ENCODE measurements around the gene RASGRP4.
A peak's percentile ranks its signal among the peaks of the same experiment; 100 is the strongest.
"Not testable (repeated sequence)": the region's sequence is repeated elsewhere in the genome, so short reads cannot be mapped to it uniquely, and the experiment has no call there.

The RASGRP4 gene

DNA sequence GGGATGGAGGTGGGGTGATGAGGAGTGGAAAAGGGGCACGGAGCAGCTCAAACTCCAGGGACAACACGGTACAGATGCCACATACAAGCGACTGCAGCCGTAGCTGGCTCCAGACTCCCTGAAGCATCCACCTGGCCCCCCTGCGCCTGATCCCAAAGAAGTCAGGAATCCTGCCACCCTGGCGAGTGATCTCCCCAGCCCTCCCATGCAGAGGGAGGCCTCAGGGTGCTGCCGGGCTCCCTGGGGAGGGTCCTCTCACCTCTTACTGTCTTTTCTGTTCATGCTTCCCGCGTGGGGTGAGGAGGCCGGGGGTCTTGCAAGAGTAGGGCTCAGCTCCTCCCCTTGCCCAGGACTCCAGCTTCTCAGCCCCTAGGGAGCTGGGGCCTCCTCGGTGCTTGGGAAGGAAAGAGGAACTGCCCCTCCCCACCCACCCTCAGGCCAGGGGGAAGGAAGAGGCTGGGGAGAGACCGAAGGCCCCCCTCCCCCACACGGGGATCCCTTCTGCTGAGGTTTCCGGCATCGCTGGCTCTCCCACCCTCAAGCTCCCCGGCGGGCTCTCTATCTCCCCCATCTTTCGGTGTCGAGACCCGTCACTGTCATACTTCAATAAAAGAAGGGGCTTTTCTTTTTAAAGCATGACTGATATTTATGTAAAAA is at the start of gene RASGRP4:
RASGRP4 (minus strand) TSS at position 410 of the 657 bp plus-strand sequence; CDS start at position 282, 128 bp downstream.
- DNase-seq, result peak; percentile 35 to 54

- DNase-seq, result no peak
Measured at GRCh38 chr19:38475176-38475575, 49.2 kb upstream of the RASGRP4 start.

DNA sequence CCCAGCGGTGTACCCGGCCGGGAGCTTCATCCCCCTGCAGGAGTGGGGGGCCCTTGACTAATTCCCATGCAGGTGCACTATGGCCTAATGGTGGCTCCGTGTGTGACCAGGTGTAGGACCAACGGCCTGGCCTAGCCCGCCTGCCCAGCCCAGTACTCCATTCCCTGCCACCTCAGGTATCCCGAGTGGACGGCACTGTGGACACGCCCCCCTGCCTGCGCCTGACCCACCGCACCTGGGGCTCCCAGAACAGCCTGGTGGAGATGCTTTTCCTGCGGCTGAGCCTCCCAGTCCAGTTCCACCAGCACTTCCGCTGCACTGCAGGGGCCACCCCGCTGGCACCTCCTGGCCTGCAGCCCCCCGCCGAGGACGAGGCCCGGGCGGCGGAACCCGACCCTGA is 47.2 kb upstream of the RASGRP4 start:
- DNase-seq, result no peak

DNA sequence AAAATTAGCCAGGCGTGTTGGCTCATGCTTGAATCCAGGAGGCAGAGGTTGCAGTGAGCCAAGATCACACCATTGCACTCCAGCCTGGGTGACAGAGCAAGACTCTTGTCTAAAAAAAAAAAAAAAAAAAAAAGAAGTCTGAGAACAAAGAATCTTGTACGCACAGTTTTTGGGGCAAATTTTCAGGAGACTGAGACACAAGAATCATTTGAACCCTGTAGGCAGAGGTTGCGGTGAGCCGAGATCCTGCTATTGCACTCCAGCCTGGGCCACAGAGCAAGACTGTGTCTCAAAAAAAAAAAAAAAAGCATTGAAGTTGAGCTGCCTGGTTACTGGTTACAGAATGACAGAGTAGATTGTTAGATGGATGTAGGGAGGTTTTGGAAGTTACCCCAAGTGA is 46.7 kb upstream of the RASGRP4 start:
- DNase-seq, result not testable (repeated sequence)

GRCh38 chr19:38470788-38471480 is 44.9 kb upstream of the RASGRP4 start:
- DNase-seq, result no peak

DNA sequence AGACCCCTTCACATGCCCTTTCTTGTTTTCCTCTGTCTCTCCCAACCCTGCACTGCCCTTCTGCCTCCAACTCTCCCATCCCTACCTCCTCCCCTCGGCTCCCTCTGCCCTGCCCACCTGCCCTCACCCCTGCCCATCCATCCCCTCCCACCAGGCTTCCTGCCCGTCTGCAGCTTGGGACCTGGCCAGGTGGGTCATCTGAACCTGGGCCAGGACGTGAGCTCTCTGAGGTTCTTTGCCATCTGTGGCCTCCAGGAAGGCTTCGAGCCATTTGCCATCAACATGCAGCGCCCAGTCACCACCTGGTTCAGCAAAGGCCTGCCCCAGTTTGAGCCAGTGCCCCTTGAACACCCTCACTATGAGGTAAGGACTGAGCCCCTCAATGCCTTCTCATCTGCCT is 43.1 kb upstream of the RASGRP4 start:
- no peak for DNase-seq

DNA sequence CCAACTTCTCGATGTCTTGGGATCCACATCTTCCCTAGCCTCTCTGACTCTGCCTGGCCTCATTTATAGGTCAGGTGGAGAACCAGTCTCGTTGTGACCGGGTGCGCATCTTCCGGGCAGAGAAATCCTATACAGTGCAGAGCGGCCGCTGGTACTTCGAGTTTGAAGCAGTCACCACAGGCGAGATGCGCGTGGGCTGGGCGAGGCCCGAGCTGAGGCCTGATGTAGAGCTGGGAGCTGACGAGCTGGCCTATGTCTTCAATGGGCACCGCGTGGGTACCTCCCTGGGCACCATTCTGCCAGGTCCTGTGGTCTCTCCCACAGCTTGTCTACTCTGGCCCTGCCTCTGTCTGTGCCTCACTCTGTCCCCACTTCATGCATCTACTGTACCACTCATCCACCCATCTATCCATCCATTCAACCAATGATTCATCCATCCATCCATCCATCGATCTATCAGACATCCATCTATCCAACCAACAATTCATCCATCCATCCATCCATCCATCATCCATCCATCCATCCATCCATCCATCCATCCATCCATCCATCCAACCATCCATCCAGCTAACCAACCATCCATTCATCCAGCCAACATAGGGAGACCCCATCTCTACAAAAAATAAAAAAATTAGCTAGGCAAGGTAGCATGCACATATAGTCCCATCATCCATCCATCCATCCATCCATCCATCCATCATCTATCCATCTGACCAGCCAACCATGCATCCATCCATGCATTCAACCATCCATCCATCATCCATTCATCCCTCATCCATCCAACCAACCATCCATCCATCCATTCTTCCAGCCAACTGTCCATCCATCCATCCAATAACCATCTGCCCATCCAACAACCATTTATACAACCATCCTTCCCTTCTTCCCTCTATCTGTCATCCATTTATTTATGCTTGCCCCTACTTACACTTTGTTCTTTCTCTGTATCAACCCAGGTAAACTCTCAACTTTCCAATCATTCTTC is 41.8 kb upstream of the RASGRP4 start:
- no peak for DNase-seq

GRCh38 chr19:38466050-38466449 is 40.0 kb upstream of the RASGRP4 start:
- no peak for DNase-seq

DNA sequence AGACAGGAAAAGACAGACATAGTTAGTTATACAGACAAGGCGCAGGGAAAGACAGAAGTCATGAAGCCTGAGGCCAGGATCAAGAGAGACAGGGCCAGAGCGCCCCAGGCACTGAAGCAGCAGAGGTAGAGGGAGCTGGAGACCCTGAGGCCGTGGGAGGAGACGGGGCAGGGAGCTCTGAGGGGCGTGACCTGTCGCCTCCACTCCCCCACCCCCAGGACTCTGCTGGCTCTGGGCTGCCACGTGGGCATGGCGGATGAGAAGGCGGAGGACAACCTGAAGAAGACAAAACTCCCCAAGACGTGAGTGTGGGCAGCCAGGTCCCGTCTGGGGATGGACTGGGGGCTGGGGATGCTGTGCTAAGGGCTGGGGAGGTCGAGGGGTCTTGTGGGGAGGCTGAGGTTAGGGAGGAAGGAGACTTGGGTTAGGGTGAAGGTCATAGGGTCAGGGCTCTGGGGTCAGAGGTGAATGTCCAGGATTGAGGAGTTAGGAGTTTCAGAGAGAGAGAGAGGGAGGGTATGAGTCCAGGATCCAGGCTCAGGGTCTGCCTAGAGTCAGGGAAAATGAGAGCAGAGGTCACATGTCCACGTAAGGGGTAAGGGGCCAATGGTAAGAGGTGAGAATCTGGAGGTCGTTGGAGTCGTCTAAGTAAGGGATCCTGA is 38.5 kb upstream of the RASGRP4 start:
- no peak for DNase-seq

GRCh38 chr19:38463365-38463764 is 37.3 kb upstream of the RASGRP4 start:
- DNase-seq, result no peak

DNA sequence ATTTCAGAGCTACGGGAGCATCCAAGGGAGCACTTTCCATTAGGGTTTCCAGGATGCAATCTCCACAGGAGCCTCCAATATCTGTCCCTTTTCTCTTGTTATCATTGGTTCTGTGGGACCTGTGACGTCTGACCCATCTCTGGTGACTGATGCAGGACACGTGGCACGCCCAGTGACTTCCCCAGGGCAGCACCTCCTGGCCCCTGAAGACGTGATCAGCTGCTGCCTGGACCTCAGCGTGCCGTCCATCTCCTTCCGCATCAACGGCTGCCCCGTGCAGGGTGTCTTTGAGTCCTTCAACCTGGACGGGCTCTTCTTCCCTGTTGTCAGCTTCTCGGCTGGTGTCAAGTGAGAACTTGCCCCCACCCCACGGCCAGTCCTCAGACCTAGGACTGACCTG is 33.0 kb upstream of the RASGRP4 start:
- DNase-seq, result no peak

GRCh38 chr19:38457690-38458405 is 31.8 kb upstream of the RASGRP4 start:
- DNase-seq, result no peak

- DNase-seq, result no peak
Measured at GRCh38 chr19:38457202-38457601, 31.2 kb upstream of the RASGRP4 start.

GRCh38 chr19:38455031-38455430 is 29.0 kb upstream of the RASGRP4 start:
- DNase-seq, result no peak

GRCh38 chr19:38453596-38453995 is 27.6 kb upstream of the RASGRP4 start:
- DNase-seq, result no peak

GRCh38 chr19:38452430-38453366 is 26.7 kb upstream of the RASGRP4 start:
- peak in 1 of 2 donors; percentile 7 for DNase-seq

- DNase-seq, result no peak
Measured at GRCh38 chr19:38451629-38452028, 25.6 kb upstream of the RASGRP4 start.

GRCh38 chr19:38451036-38451435 is 25.0 kb upstream of the RASGRP4 start:
- DNase-seq, result no peak

DNA sequence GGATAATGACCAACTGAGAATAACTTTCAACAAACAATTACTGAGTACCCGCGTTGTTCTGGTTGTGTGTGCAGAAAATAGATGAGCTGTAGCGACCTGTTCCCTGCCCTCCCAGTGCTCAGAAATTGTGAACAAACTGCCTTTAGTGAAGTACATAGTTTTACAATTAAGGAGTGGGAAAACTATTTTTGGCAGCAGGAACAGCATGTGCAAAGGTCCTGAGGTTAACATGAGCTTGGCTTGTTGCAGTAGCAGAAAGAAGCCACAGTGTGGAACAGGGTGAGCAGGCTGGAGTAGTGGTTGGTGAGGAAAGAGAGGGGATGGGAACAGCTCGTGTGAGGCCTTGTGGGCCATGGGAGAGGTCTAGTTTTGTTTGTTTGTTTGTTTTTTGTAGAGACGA is 23.5 kb upstream of the RASGRP4 start:
- DNase-seq, result no peak

DNA sequence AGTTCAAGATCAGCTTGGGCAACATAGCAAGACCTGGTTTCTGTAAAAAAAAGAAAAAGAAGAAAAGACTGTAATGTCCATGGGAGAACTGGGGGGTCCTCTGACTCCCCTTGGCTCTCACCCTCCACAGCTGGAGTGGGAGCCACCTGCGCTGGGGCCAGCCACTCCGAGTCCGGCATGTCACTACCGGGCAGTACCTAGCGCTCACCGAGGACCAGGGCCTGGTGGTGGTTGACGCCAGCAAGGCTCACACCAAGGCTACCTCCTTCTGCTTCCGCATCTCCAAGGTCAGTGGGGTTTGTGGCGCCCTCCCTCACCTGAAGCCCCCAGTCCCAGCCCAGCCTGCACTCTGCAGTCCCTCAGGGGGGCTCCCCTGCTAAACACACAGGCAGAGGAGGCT is 22.2 kb upstream of the RASGRP4 start:
- DNase-seq, result no peak

- no peak for DNase-seq
Measured at GRCh38 chr19:38445362-38445761, 19.3 kb upstream of the RASGRP4 start.

Data from CD4-positive, alpha-beta T cell treated with Interleukin-1 beta for 1 hour (primary cell).